ENCODE data around the gene PLA2G2C. TPM values are rescaled to one million over a fixed set of nuclear protein-coding genes. Genes with fewer than 3 reads are reported as not detected.

PLA2G2C gene
- total RNA-seq, 2 experiments from 2014 or later: 0.94 to 0.95 TPM

DNA sequence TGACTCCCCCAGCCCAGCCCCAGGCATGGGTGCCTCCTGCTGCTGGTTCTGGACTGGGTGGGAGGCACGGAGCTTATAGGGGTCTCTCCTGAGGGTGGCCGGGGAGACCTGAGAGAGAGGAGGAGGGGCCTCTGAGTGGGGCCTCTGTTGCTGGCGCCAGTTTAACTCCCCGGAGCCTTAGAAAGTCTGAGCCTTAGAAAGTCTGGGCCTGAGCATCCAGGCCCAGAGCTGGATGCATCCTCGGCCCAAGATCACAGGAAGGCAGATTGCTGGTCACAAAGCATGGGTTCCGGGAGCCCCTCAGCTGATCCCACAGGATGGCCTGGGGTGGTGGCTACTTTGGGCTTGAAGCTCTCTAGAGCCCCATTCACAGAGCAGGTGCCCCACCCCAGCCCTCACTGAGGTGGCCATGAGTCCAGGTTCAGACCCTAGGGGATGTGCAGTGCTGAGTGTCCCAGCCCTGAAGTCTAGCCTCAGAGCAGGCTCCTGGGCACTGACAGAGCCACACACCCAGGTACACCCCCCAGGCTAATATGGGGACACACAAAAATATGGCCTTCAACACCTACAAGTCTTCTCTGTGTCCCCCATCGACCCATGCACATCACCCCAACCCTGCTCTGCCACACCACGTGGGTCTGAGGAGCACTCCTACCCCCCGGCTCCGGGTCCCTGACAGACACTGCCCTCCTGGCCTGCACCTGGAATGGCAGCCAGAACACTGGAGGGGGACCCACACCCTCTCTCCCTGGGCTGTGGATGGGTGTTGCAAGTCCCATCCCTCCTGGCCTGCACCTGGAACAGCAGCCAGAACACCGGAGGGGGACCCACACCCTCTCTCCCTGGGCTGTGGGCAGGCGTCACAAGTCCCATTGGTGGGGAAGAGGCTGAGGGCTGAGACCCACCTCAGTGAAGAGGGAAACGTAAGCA is 37.5 kb downstream of the PLA2G2C start:
- Mint-ChIP-seq H3K36me3 (ENCODE audit: low read depth) (no peaks in the 10 kb centered on the region), H3K27me3 (ENCODE audit: low read depth) (no peaks in the 10 kb centered on the region), H3K27ac (no peak overlapping the region), H3K4me3 (no peak overlapping the region), H3K9me3 (no peaks in the 10 kb centered on the region), H3K4me1 (ENCODE audit: low read depth) (peaks cover 2% of the 10 kb centered on the region)
- intact Hi-C loops (cut with micrococcal nuclease): no loop called here
- CTCF ChIA-PET: no interaction called here
- no peak for DNase-seq

DNA sequence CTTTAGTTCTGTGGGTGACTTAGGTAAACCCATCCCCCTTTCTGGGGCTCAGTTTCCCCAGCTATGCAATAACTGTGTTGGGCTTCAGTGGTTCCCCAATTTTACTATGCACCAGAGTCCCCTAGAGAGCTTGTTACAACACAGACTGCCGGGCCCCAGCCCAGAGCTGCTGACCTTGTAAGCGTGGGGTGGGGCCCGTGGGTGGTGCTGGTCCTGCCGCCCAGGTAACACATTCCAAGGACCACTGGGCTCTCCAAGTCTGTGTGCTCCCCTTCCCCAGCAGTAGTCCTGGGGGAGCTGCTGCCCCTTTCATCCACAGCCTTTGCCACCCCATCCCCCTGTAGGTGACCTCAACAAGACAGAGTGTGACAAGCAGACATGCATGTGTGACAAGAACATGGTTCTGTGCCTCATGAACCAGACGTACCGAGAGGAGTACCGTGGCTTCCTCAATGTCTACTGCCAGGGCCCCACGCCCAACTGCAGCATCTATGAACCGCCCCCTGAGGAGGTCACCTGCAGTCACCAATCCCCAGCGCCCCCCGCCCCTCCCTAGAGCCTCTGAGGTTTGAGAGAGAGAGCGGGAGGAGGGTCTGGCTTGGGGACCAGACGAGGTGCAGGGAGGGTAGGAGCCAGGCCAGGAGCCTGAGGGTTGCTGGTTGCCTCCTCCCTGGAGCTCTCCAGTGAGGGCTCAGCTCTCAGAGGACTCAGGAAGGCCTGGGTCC is 38.3 kb downstream of the PLA2G2C start:
- Mint-ChIP-seq H3K4me3 (no peak overlapping the region), H3K27ac (no peak overlapping the region), H3K9me3 (no peaks in the 10 kb centered on the region), H3K36me3 (ENCODE audit: low read depth) (no peaks in the 10 kb centered on the region), H3K4me1 (ENCODE audit: low read depth) (peaks cover 2% of the 10 kb centered on the region), H3K27me3 (ENCODE audit: low read depth) (no peaks in the 10 kb centered on the region)
- CTCF ChIA-PET: interaction anchor here (1.3 kb wide), 1 partner anchor 46 kb away, joined by 3 read pairs; no protein-coding TSS in a partner anchor
- no peak for DNase-seq
- intact Hi-C loops (cut with micrococcal nuclease): no loop called here

DNA sequence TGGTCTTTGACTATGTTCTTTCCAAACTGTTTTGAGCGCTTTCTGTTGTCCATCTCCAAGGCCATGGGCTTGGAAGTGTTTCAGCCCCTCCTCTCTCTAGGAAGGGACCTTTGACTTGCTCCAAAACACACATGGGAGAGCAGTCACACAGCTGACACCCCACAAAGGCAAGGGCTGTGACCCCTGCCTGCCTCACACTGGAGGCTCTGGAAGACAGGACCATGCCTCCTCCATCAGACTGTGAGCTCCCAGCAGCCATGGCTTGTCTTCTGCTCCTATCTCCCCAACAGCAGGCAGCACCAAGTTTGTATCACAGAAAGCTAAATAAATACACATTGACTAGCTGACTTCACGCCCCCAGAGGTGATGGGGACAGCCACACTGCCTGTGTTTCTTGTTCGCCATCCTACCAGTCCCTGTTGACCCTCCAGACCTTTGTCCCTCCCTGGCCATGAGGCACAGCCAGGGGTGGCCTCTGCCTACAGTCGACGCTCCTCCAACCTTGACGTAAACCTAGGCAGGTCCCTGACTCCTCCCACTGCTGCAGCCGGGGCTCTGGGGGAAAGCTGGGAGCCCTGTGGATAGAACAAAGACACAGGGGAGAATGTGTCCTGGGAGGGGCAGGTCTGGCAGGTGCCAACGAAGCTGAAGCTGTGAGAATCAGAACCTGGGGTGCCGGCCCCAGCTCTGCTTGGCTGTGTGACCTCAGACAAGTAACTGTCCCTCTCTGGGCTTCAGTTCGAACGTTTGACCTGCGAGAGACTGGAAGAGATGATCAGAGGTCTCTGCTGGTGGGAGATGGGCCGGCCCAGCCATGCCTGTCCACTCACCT is 42.4 kb downstream of the PLA2G2C start:
- Mint-ChIP-seq H3K27ac (no peak overlapping the region), H3K27me3 (ENCODE audit: low read depth) (no peaks in the 10 kb centered on the region), H3K36me3 (ENCODE audit: low read depth) (no peaks in the 10 kb centered on the region), H3K4me1 (ENCODE audit: low read depth) (no peaks in the 10 kb centered on the region), H3K9me3 (no peaks in the 10 kb centered on the region), H3K4me3 (no peak overlapping the region)
- intact Hi-C loops (cut with micrococcal nuclease): no loop called here
- DNase-seq: no peak
- CTCF ChIA-PET: interaction anchor here (1.2 kb wide), 1 partner anchor 8 kb away, joined by 4 read pairs; no protein-coding TSS in a partner anchor

DNA sequence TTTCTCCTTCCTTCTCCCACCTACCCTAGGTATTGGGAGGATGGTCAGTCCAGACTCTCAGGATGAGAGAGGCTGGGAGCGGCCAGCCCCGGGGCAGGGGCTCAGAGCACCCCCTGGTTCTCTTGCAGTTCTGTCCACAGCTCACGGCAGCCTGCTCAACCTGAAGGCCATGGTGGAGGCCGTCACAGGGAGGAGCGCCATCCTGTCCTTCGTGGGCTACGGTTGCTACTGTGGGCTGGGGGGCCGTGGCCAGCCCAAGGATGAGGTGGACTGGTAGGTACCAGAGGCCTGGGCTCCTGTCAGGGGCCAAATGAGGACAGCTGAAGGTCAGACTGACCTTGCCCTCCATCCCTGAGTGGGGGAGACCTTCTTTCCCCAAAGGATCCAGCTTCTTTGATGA is 43.0 kb downstream of the PLA2G2C start:
- no peaks in the 10 kb centered on the region for H3K9me3 Mint-ChIP-seq
- no peak overlapping the region for H3K27ac Mint-ChIP-seq
- no peak for DNase-seq
- no peaks in the 10 kb centered on the region for H3K4me1 Mint-ChIP-seq (ENCODE audit: low read depth)
- H3K27me3 Mint-ChIP-seq (ENCODE audit: low read depth): peaks cover 3% of the 10 kb centered on the region
- no peaks in the 10 kb centered on the region for H3K36me3 Mint-ChIP-seq (ENCODE audit: low read depth)
- no peak overlapping the region for H3K4me3 Mint-ChIP-seq
- CTCF ChIA-PET: interaction anchor here (1.2 kb wide), 1 partner anchor 8 kb away, joined by 4 read pairs; no protein-coding TSS in a partner anchor
- intact Hi-C loops (cut with micrococcal nuclease): no loop called here

DNA sequence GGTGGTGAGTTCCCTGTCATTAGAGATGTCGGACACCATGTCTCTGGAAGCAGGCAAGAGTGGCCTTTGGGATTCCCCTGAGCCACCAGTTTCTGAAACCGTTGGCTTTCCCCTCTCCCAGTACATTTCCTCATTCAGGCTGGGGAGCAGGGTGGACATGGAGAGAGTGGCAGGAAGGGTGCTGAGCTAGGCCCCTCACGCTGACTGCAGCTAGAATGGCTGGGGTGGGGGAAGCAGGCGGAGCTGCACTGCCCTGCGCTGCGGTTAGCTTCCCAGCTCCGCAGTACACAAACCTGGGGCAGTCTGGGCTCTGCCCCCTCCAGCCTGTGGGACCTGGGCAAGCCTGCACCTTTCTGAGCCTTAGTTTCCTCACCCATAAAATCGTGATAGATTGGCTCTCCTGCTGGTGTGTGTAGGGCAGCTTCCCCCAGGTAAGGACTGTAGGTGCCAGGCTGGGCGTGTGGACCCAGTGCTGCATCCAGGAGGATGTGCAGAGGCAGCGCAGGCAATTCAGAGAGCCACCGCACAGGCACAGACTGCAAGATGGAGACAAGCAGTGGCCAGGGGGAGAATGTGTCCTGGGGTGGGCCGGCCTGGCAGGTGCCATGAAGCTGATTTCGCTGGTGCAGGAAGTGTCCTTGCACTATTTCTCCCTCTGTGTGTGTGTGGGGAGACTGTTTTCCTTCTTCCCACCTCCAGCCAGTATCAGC is 44.2 kb downstream of the PLA2G2C start:
- Mint-ChIP-seq H3K9me3 (no peaks in the 10 kb centered on the region), H3K4me1 (ENCODE audit: low read depth) (no peaks in the 10 kb centered on the region), H3K27me3 (ENCODE audit: low read depth) (peaks cover 3% of the 10 kb centered on the region), H3K36me3 (ENCODE audit: low read depth) (no peaks in the 10 kb centered on the region), H3K27ac (no peak overlapping the region), H3K4me3 (no peak overlapping the region)
- intact Hi-C loops (cut with micrococcal nuclease): no loop called here
- CTCF ChIA-PET: interaction anchor here (1.2 kb wide), 1 partner anchor 10 kb away, joined by 4 read pairs; no protein-coding TSS in a partner anchor
- DNase-seq: no peak

DNA sequence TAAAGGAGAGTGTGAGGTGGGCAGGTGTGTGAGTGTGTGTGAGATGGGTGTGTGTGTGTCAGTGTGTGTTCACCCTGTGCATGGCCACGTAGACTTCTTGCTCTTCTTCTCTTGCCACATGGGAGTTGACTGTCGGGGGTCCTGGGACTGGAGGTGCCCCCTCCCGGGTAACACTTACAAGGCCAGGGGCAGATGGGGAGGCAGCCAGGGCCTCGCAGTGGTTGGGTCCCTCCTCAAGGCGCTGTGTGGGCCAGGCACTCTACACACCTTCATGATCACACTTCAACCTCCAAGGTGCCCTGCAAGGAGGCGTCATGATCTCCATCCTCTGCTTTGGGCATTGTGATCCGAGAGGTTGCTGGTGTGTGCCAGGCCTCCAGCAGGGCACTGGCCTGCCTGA is 44.9 kb downstream of the PLA2G2C start:
- Mint-ChIP-seq H3K9me3 (no peaks in the 10 kb centered on the region), H3K27ac (no peak overlapping the region), H3K4me1 (ENCODE audit: low read depth) (no peaks in the 10 kb centered on the region), H3K36me3 (ENCODE audit: low read depth) (no peaks in the 10 kb centered on the region), H3K4me3 (no peak overlapping the region), H3K27me3 (ENCODE audit: low read depth) (peaks cover 3% of the 10 kb centered on the region)
- CTCF ChIA-PET: no interaction called here
- no peak for DNase-seq
- intact Hi-C loops (cut with micrococcal nuclease): no loop called here

DNA sequence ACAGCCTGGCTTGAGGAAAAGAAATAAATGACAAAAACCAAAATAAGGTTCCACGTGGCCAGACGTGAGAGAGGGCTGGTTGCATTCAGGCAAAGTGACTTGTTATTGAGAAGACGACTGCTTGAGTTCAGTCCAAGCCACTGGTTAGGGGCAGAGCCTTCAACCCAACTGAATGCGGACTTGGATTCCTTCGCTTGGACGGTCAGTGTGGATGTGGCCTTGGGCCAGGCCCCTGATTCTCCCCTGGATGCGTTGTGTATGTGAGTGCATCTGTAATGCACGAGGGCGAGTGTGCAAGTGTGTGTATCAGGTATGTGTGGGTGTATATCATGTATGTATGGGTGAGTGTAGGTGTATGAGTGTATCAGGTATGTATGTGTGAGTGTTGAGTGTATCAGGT is 45.3 kb downstream of the PLA2G2C start:
- peaks cover 3% of the 10 kb centered on the region for H3K27me3 Mint-ChIP-seq (ENCODE audit: low read depth)
- CTCF ChIA-PET: no interaction called here
- no peaks in the 10 kb centered on the region for H3K4me1 Mint-ChIP-seq (ENCODE audit: low read depth)
- no peaks in the 10 kb centered on the region for H3K9me3 Mint-ChIP-seq
- no peak overlapping the region for H3K27ac Mint-ChIP-seq
- no peak for DNase-seq
- H3K36me3 Mint-ChIP-seq (ENCODE audit: low read depth): no peaks in the 10 kb centered on the region
- H3K4me3 Mint-ChIP-seq: no peak overlapping the region
- intact Hi-C loops (cut with micrococcal nuclease): no loop called here

DNA sequence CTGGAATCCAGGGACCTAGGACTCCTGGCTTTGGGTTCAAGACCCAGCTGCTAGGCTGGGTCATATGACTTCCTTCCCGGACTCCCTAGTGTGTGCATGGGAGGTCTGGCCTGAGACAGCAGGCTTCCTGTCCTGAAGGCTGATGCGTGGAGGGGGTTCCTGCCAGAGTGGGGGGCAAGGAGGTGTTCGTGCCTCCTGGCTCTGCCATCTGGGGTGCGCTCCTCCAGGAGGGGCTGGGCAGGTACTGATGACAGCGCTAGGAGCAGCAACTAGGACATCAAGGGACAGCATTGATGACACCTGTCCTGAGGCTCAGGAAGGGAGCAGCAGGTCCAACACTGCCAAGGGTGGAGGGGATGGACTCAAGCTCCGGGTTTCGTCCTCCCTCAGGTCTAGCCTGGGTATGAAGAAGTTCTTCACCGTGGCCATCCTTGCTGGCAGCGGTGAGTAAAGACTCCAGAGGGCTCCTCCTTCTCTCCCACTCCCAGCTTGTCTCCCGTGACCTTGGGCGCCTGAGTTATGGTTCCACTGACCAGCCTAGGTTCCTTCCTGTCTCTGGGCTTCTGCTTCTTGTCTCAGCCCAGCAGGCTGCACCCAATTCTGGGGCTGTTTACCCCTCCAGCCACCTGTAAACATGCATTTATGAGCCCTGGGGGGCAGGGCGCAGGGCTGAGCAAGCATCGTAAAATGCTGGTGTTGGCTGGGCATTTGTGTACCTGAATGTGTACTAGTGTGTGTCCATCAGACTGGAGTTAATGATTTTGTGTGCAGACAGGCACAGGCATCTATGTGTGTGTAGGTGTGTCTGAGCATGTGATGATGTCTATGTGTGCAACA is 46.3 kb downstream of the PLA2G2C start:
- Mint-ChIP-seq H3K4me3 (no peak overlapping the region), H3K36me3 (ENCODE audit: low read depth) (no peaks in the 10 kb centered on the region), H3K9me3 (no peaks in the 10 kb centered on the region), H3K27me3 (ENCODE audit: low read depth) (peaks cover 3% of the 10 kb centered on the region), H3K27ac (no peak overlapping the region), H3K4me1 (ENCODE audit: low read depth) (no peaks in the 10 kb centered on the region)
- intact Hi-C loops (cut with micrococcal nuclease): no loop called here
- CTCF ChIA-PET: no interaction called here
- DNase-seq: no peak

DNA sequence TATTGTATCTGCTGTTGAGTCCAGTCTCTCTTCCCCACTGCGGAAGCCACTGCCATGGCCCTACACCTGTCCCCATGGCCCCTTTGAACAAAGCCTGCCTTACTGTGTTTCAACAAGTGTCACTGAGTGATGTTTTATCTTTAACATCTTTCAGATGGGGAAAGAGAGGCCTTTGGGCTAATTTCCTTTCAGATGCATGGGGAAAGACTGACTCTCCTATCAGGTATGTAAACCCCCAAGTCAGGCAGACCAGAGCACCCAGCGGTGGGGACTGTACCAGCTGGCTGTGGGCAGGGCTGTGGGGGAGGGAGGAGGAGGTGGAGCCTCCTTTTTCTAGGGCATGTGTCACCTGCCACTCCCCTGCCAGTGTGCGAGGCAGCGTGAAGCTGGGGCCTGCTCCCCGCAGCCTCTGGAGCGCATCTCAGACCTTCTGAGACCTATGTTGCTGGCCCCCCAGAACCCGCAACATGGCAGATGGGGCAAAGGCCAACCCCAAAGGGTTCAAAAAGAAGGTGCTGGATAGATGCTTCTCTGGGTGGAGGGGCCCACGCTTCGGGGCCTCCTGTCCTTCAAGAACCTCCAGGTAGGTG is 47.3 kb downstream of the PLA2G2C start, which contains the start of gene PLA2G2F:
TSS of gene PLA2G2F (plus strand) at position 363 of the 590 bp plus-strand sequence. CDS start at position 468, 105 bp downstream.
- peaks cover 3% of the 10 kb centered on the region for H3K27me3 Mint-ChIP-seq (ENCODE audit: low read depth)
- H3K36me3 Mint-ChIP-seq (ENCODE audit: low read depth): no peaks in the 10 kb centered on the region
- no peak within 1 kb of the TSS for H3K27ac Mint-ChIP-seq
- no peaks in the 10 kb centered on the region for H3K4me1 Mint-ChIP-seq (ENCODE audit: low read depth)
- peak; percentile 19 for DNase-seq
- no peak within 1 kb of the TSS for H3K4me3 Mint-ChIP-seq
- no peaks in the 10 kb centered on the region for H3K9me3 Mint-ChIP-seq
- intact Hi-C loops (cut with micrococcal nuclease): no loop called here
- CTCF ChIA-PET: no interaction called here

DNA sequence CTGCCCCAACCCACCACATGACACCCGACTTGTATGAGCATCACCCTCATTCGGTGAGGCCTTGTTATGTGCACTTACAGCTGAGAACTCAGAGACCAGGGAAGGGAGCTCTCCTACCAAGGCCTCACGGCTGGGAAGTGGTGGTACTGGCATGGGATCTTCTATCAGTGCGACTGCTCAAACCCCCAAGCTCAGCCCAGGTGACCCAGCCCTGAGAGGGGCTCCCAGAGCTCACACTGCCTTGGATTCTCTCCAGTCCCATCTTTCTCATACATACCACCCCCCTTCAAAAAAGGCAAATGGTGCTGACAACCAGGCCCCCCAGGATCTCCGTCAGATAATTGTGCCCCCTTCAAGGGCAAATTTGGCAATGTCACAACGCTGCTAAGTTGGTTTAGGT is 48.0 kb downstream of the PLA2G2C start:
- intact Hi-C loops (cut with micrococcal nuclease): no loop called here
- Mint-ChIP-seq H3K27me3 (ENCODE audit: low read depth) (peaks cover 3% of the 10 kb centered on the region), H3K4me3 (no peak overlapping the region), H3K4me1 (ENCODE audit: low read depth) (no peaks in the 10 kb centered on the region), H3K27ac (no peak overlapping the region), H3K36me3 (ENCODE audit: low read depth) (no peaks in the 10 kb centered on the region), H3K9me3 (no peaks in the 10 kb centered on the region)
- CTCF ChIA-PET: no interaction called here
- no peak for DNase-seq

DNA sequence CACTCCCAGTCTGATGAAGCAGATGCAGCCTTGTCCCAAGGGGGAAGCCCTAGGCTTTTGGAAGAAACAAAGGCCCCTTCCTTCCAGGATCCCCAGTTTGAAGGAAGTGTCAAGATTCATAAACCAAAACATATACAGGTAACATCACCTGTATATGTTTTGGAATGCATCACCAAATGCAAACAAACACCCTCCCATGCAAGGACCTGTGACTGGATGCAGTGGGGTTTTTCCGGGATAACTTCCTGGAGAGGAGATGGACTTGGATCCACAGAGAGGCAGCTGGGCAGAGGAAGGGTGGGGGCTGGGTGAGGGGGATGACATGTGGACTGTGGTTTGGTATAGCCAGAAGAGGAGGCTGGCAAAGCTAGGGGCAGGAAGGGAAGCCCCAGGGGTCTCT is 48.7 kb downstream of the PLA2G2C start:
- CTCF ChIA-PET: no interaction called here
- Mint-ChIP-seq H3K9me3 (no peaks in the 10 kb centered on the region), H3K4me3 (no peak overlapping the region), H3K4me1 (ENCODE audit: low read depth) (no peaks in the 10 kb centered on the region), H3K27ac (no peak overlapping the region), H3K36me3 (ENCODE audit: low read depth) (no peaks in the 10 kb centered on the region), H3K27me3 (ENCODE audit: low read depth) (peaks cover 7% of the 10 kb centered on the region)
- DNase-seq: no peak
- intact Hi-C loops (cut with micrococcal nuclease): no loop called here
